Measurements from ENCODE around the gene ALG8.

The ALG8 gene

GRCh38 chr11:78127403-78127802 lies 12.0 kb downstream of the ALG8 start:
- H3K9me3 Mint-ChIP-seq = no peaks in the 10 kb centered on the region

DNA sequence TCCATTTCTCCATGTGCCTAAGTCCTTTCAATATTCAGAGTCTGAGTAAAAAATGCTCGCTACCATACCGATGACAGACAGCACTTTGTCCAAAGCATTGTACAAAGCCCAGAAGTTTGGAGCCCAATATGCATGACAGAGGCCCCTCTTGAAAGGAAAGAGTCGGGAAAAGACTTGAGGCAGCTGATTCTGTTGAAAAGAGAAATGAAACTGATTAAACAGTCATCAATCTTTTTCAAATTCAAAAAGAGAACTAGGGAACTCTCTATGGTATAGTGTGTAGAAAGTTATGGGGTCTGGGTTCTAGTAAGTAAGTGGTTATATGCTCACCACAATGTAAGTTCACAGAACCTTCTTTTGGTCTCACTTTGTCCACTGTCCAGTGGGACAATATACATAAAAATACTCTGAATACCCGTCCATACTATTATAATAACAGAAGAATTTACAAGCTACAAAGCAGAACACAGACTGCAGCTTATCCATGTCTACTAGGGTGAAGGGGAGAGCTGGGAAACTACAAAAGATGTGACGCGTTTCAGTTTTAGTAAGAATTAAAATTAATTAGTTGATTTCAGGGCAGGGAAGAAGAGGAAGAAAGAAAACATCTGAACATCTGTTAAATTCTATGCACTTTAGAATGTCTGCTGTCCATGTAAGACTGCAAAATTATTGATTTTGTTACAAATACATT lies 26.7 kb downstream of the ALG8 start:
- no peak for TF ChIP-seq CTCF (IDR thresholded peaks at IDR 0.05; ENCODE audit: unreplicated experiment in 3 of 3)
- Mint-ChIP-seq H3K4me1 (peaks cover 11% of the 10 kb centered on the region), H3K9me3 (no peaks in the 10 kb centered on the region), H3K36me3 (ENCODE audit: low read depth) (peaks cover 45% of the 10 kb centered on the region), H3K4me3 (no peak overlapping the region), H3K27ac (no peak overlapping the region), H3K27me3 (ENCODE audit: low read depth) (no peaks in the 10 kb centered on the region)

More at GRCh38 chr11:78127403-78127802, 12.0 kb downstream of the ALG8 start:
- Mint-ChIP-seq H3K27me3 (ENCODE audit: low read depth) (no peaks in the 10 kb centered on the region), H3K4me3 (no peak overlapping the region), H3K4me1 (no peaks in the 10 kb centered on the region), H3K27ac (no peak overlapping the region), H3K36me3 (ENCODE audit: low read depth) (peaks cover 16% of the 10 kb centered on the region)
- no peak for TF ChIP-seq CTCF (IDR thresholded peaks at IDR 0.05; ENCODE audit: unreplicated experiment in 3 of 3)

DNA sequence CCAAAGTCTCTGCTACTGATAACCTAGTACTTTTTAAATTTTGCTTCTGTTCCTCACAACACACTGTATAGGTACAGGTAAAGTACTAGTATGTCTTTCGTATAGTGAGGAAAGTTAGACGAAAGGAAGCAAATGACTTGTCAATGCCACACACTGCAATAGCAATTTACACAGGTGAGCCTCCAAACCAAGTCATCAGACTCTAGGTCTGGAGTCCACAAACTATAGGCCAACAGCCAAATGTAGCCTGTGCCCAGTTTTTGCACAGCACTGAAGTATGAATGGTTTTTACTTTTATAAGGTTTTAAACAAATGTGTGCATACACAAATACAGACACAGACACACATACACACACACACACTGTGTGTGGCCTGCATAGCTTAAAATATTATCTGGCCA lies 28.1 kb downstream of the ALG8 start:
- Mint-ChIP-seq H3K36me3 (ENCODE audit: low read depth) (peaks cover 42% of the 10 kb centered on the region), H3K27ac (no peak overlapping the region), H3K4me3 (no peak overlapping the region), H3K27me3 (ENCODE audit: low read depth) (no peaks in the 10 kb centered on the region), H3K9me3 (no peaks in the 10 kb centered on the region), H3K4me1 (peaks cover 11% of the 10 kb centered on the region)
- no peak for TF ChIP-seq CTCF (IDR thresholded peaks at IDR 0.05; ENCODE audit: unreplicated experiment in 3 of 3)

DNA sequence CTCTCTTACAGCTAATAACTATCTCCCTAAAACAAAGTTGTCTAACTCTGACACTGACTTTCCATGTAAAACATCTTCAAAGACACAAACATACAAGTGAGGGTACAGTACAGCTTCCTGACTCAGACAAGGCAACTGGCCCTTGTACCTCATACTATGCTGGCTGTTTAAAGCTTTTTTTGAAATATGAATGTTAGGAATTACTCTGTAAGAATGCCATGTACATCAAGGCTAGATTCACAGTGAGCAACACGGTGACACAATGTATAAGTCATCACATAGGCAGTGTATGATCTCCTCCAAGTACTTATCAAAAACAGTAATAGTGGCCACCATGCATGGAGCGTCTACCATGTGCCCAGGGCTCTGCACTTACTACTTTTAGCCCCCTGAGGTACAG lies 28.6 kb downstream of the ALG8 start:
- no peak overlapping the region for H3K27ac Mint-ChIP-seq
- no peak for TF ChIP-seq CTCF (IDR thresholded peaks at IDR 0.05; ENCODE audit: unreplicated experiment in 3 of 3)

DNA sequence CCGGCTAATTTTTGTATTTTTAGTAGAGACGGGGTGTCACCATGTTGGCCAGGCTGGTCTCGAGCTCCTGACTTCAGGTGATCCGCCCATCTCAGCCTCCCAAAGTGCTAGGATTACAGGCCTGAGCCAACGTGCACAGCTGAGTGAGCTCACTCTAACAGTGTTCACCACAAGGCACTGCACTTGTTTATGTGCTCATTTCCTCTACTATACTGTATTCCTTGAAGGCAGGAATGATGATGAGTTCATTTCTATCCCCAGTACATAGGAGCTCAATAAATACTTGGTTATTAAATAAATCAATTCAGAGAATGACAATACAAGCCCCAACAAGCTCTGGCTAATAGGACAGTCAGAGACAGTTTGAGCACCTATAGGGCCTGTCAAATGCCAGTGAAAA lies 29.1 kb downstream of the ALG8 start:
- Mint-ChIP-seq H3K27ac (no peak overlapping the region), H3K9me3 (no peaks in the 10 kb centered on the region), H3K4me1 (peaks cover 11% of the 10 kb centered on the region), H3K4me3 (no peak overlapping the region), H3K36me3 (ENCODE audit: low read depth) (peaks cover 43% of the 10 kb centered on the region), H3K27me3 (ENCODE audit: low read depth) (no peaks in the 10 kb centered on the region)
- TF ChIP-seq CTCF (IDR thresholded peaks at IDR 0.05; ENCODE audit: unreplicated experiment in 3 of 3) = no peak

More for the DNA sequence above, 28.6 kb downstream of the ALG8 start:
- Mint-ChIP-seq H3K4me1 (peaks cover 11% of the 10 kb centered on the region), H3K9me3 (no peaks in the 10 kb centered on the region), H3K27me3 (ENCODE audit: low read depth) (no peaks in the 10 kb centered on the region), H3K4me3 (no peak overlapping the region), H3K36me3 (ENCODE audit: low read depth) (peaks cover 43% of the 10 kb centered on the region)

Measured in nephron (organoid).